Pancreas (tissue), 10 donors: ENCODE data around the gene SKOR1. TPM values are rescaled to one million over a fixed set of nuclear protein-coding genes. Genes with fewer than 3 reads are reported as not detected.

Experiments
- ATAC-seq, 4 donors: fragments of 200-7000 bp; cut with Tn5 transposase; one replicate each; pipeline versions ENCODE4 v1.8.0 to v1.9.1; 2020; ENCODE audit warnings: mild to moderate bottlenecking in 4 of 4, moderate library complexity in 4 of 4
- DNase-seq, 6 donors: peaks; one replicate each; pipeline ENCODE4 v3.0.0-alpha.2; 2020
- FAIRE-seq: peaks from 2 replicates; lab custom pipeline; 2012; peaks lifted over from hg19 to GRCh38; lab: Jason Lieb, UNC
- H3K27ac ChIP-seq, 4 donors: fragments of 200-600 bp; sonication (generic); 1 replicate in 3 of 4; 2 replicates in 1 of 4; pipeline versions ENCODE4 v1.5.0 to v1.8.0; 2020
- H3K27me3 ChIP-seq, 4 donors: fragments of 200-600 bp; one replicate each; pipeline ENCODE4 v1.8.0; 2021
- H3K36me3 ChIP-seq, 3 donors: fragments of 200-600 bp; sonication (generic) in 1 of 3; one replicate each; pipeline versions ENCODE4 v1.5.0 to v1.8.0; 2020 to 2021
- H3K4me1 ChIP-seq, 3 donors: fragments of 200-600 bp; one replicate each; pipeline ENCODE4 v1.8.0; 2021
- H3K4me3 ChIP-seq, 4 donors: fragments of 200-600 bp; sonication (generic) in 2 of 4; one replicate each; pipeline versions ENCODE4 v1.5.0 to v1.8.0; 2020 to 2021
- H3K9me3 ChIP-seq, 4 donors: fragments of 200-600 bp; one replicate each; pipeline ENCODE4 v1.8.0; 2021
- CTCF ChIP-seq, 4 donors: fragments of 200-600 bp; sonication (generic) in 3 of 4; IDR thresholded peaks; one replicate each; pipeline versions ENCODE4 v1.5.0 to v1.8.0; 2021; ENCODE audit warnings: antibody characterized with exemption in 4 of 4
- WGBS, 2 donors: extraction: QIAGEN DNeasy Blood & Tissue Kit; methylation state at CpG; one replicate each; pipeline ENCODE4 v1.1.7; 2013; 5-methylcytosine and 5-hydroxymethylcytosine counted together
- intact Hi-C, 3 donors: fragments of 100-400 bp; cut with DNase I; formaldehyde crosslinking; loops; one replicate each; pipeline versions ENCODE4 v1.11.1 to v1.14.2; 2022
- polyA plus RNA-seq, 2 donors: library from polyadenylated mRNA; stranded (reverse); fragments of 200-250 nt; gene quantifications; one replicate each; pipeline ENCODE4 v1.2.3, GENCODE V29; 2013
- total RNA-seq, 6 donors: library from RNA; stranded (reverse); fragmentation: NEBNext Ultra II Directional in 4 of 6; extraction: Animal tissue kit (Norgen Biotek cat#: 25700) in 4 of 6; gene quantifications; one replicate each; pipeline versions ENCODE4 v1.2.1 to v1.2.4, GENCODE V29; 2021 to 2023
- donor health status: healthy with polysubstance abuse.
- donor health status: DM: no; HTN: no; CAD: no; lungs with moderate emphysema.
- donor health status: DM: no; HTN: no; CAD: no.
- donor health status: control.
- donor health status: control.
- donor health status: Bipolar disorder and iron deficiency.
- donor health status: DM: yes; HTN: yes; CAD: no.
- donor health status: DM: no; HTN: no; CAD: no.
- donor health status: DM: no; HTN: no; CAD: no.
- donor health status: DM: yes; HTN: yes; CAD: no.

The SKOR1 gene
- total and polyA plus RNA-seq, 8 donors: 0.09 to 0.54 (median 0.36) TPM

- H3K27me3 ChIP-seq: no peaks in the 10 kb centered on the region
- DNase-seq: no peak
- no peaks in the 10 kb centered on the region for H3K4me1 ChIP-seq
- 94 to 96% methylated on average over 4 of the region's 4 CpGs for WGBS, 2 donors
- ATAC-seq: no peak
- intact Hi-C loops: no loop called here
- FAIRE-seq: no peak
- H3K36me3 ChIP-seq: no peaks in the 10 kb centered on the region
- no peak for TF ChIP-seq CTCF (IDR thresholded peaks at IDR 0.05)
- H3K9me3 ChIP-seq: no peaks in the 10 kb centered on the region
- no peak overlapping the region for H3K4me3 ChIP-seq
- no peak overlapping the region for H3K27ac ChIP-seq
These were observed 38.7 kb upstream of the SKOR1 start for GRCh38 chr15:67786646-67787045.

GRCh38 chr15:67788986-67789385, 36.3 kb upstream of the SKOR1 start:
- TF ChIP-seq CTCF (IDR thresholded peaks at IDR 0.05): no peak
- intact Hi-C loops: no loop called here
- H3K4me3 ChIP-seq: no peak overlapping the region
- ATAC-seq (no peak), DNase-seq (no peak), FAIRE-seq (no peak)
- H3K9me3 ChIP-seq: no peaks in the 10 kb centered on the region
- no peaks in the 10 kb centered on the region for H3K36me3 ChIP-seq
- H3K27ac ChIP-seq: no peak overlapping the region
- no peaks in the 10 kb centered on the region for H3K27me3 ChIP-seq
- H3K4me1 ChIP-seq: no peaks in the 10 kb centered on the region

- H3K4me1 ChIP-seq: no peaks in the 10 kb centered on the region
- no peak overlapping the region for H3K4me3 ChIP-seq
- no peaks in the 10 kb centered on the region for H3K36me3 ChIP-seq
- DNase-seq (no peak), FAIRE-seq (no peak), ATAC-seq (no peak)
- H3K27ac ChIP-seq: no peak overlapping the region
- H3K9me3 ChIP-seq: no peaks in the 10 kb centered on the region
- intact Hi-C loops: no loop called here
- TF ChIP-seq CTCF (IDR thresholded peaks at IDR 0.05): no peak
- H3K27me3 ChIP-seq: no peaks in the 10 kb centered on the region
- 86 to 97% methylated on average over 3 of the region's 3 CpGs for WGBS, 2 donors
These were observed 34.5 kb upstream of the SKOR1 start for GRCh38 chr15:67790610-67791319.

GRCh38 chr15:67792250-67792942, 32.9 kb upstream of the SKOR1 start:
- no peak for FAIRE-seq
- intact Hi-C loops: no loop called here
- Histone ChIP-seq H3K9me3 (no peaks in the 10 kb centered on the region), H3K4me1 (no peaks in the 10 kb centered on the region), H3K27ac (no peak overlapping the region), H3K4me3 (no peak overlapping the region), H3K27me3 (no peaks in the 10 kb centered on the region), H3K36me3 (no peaks in the 10 kb centered on the region)
- 65 to 72% methylated on average over 8 of the region's 8 CpGs for WGBS, 2 donors
- DNase-seq: peak in 1 of 6 donors; percentile 24
- no peak for TF ChIP-seq CTCF (IDR thresholded peaks at IDR 0.05)
- ATAC-seq: peak in 3 of 4 donors; percentile 32 to 68 (median 56)
